Osteocyte (in vitro differentiated cells): ENCODE results near the gene SLIRP. TPM values are rescaled to one million over a fixed set of nuclear protein-coding genes. Genes with fewer than 3 reads are reported as not detected.
A peak's percentile ranks its signal among the peaks of the same experiment; 100 is the strongest.
"Not testable (repeated sequence)": the region's sequence is repeated elsewhere in the genome, so short reads cannot be mapped to it uniquely, and the experiment has no call there.

ENCODE experiments used
- DNase-seq: peaks from one replicate; pipeline ENCODE4 v3.0.0; 2021; ENCODE audit warnings: mixed read lengths; ENCODE audit not compliant: unreplicated experiment; ENCODE audit errors: extremely low spot score
- H3K27ac Mint-ChIP-seq: one replicate; pipeline ENCODE4 v1.8.0; 2021; ENCODE audit warnings: mild to moderate bottlenecking, mixed read lengths; ENCODE audit not compliant: unreplicated experiment
- H3K27me3 Mint-ChIP-seq: one replicate; pipeline ENCODE4 v1.8.0; 2021; ENCODE audit warnings: mixed read lengths; ENCODE audit not compliant: unreplicated experiment
- H3K36me3 Mint-ChIP-seq: one replicate; pipeline ENCODE4 v1.8.0; 2021; ENCODE audit warnings: mixed read lengths; ENCODE audit not compliant: unreplicated experiment
- H3K4me1 Mint-ChIP-seq: one replicate; pipeline ENCODE4 v1.8.0; 2021; ENCODE audit warnings: mixed read lengths; ENCODE audit not compliant: unreplicated experiment
- H3K4me3 Mint-ChIP-seq: one replicate; pipeline ENCODE4 v1.8.0; 2021; ENCODE audit warnings: mild to moderate bottlenecking, moderate library complexity, mixed read lengths; ENCODE audit not compliant: unreplicated experiment
- H3K9me3 Mint-ChIP-seq: one replicate; pipeline ENCODE4 v1.8.0; 2021; ENCODE audit warnings: mixed read lengths; ENCODE audit not compliant: unreplicated experiment
- long read RNA-seq: library from polyadenylated mRNA; unstranded; transcript quantifications from one replicate; pipeline ENCODE4 v2.0.0, GENCODE V29; 2021
- total RNA-seq: library from RNA; stranded (reverse); gene quantifications from 2 replicates; pipeline ENCODE4 v1.2.1, GENCODE V29; 2021
- TF ChIP-seq, protein P1 (sequence below): fragments of 200-600 bp; sonication (generic); IDR thresholded peaks from 2 replicates; pipeline ENCODE4 v1.5.0; 2021; ENCODE audit warnings: antibody characterized with exemption, mild to moderate bottlenecking, moderate library complexity

The SLIRP gene
- 76.2 and 90.4 TPM in 2 replicates for total RNA-seq
- long read RNA-seq, transcript SLIRP-209 (4 exons, 408 nt), result major isoform, 17 of 28 reads
- long read RNA-seq, partial matches to known transcripts, result 1 of 28 reads
- long read RNA-seq, other reads (novel, unspliced or antisense), result 3 of 28 reads

DNA sequence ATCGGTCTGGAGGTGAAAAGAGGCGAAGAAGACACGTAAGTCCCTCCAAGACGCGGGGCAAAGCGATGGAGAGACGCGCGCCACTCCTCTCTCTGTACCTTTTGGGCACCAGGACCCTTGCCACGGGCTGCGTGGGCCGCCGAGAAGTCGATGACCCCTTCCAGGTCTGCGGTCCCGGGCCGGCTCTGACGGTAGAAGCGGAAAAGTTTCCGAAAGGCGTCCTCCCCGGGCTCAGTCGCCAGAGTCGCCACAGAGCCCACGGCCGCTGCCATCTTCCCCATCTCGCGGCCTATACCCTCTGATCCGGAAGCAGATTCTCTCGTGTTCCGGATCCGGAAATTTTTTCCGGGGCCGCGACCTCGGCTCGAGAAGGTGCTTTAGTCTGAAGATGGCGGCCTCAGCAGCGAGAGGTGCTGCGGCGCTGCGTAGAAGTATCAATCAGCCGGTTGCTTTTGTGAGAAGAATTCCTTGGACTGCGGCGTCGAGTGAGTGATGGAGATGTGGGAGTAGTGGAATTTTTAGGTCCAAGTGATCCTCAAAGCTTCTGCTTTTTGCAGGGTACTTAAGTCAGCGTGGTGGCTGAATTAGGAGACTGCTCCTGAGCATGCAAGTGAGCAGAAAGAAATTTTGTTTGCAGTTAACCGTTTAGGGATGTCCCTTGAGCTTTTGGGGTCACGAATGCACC, at the start of gene SLIRP, which contains the start of gene ALKBH1:
Gene SLIRP (plus strand): TSS at position 380 of the 685 bp plus-strand sequence. CDS start 9 bp downstream, at position 389.
Gene ALKBH1 (minus strand): TSS at position 300 of the 685 bp plus-strand sequence. CDS start 19 bp downstream, at position 281.
- H3K27me3 Mint-ChIP-seq, result no peaks in the 10 kb centered on the region
- DNase-seq, result peak; percentile 93
- peak within 1 kb of the TSS; percentile 78 for H3K27ac Mint-ChIP-seq
- peaks cover 5% of the 10 kb centered on the region for H3K36me3 Mint-ChIP-seq
- H3K4me3 Mint-ChIP-seq, result peak within 1 kb of the TSS; percentile 94
- no peaks in the 10 kb centered on the region for H3K9me3 Mint-ChIP-seq
- H3K4me1 Mint-ChIP-seq, result peaks cover 31% of the 10 kb centered on the region
- TF ChIP-seq, protein P1, sequence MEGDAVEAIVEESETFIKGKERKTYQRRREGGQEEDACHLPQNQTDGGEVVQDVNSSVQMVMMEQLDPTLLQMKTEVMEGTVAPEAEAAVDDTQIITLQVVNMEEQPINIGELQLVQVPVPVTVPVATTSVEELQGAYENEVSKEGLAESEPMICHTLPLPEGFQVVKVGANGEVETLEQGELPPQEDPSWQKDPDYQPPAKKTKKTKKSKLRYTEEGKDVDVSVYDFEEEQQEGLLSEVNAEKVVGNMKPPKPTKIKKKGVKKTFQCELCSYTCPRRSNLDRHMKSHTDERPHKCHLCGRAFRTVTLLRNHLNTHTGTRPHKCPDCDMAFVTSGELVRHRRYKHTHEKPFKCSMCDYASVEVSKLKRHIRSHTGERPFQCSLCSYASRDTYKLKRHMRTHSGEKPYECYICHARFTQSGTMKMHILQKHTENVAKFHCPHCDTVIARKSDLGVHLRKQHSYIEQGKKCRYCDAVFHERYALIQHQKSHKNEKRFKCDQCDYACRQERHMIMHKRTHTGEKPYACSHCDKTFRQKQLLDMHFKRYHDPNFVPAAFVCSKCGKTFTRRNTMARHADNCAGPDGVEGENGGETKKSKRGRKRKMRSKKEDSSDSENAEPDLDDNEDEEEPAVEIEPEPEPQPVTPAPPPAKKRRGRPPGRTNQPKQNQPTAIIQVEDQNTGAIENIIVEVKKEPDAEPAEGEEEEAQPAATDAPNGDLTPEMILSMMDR, result no peak

DNA sequence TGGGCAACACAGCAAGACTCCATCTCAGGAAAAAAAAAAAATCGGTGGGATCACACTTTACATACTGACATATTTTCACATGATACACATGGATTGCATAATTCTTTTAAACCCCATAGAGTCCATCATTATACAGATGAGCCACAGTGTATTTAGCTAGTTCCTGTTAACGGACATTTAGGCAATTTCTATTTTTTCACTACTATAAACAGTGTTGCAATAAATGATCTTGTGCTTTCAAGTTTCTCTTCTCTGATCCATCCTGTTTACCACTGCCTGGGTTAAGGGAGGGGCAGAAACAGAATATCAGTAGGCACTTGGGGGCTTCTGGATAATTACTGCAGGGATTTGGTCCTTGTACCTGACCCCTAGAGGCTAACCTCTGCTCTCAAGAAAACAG, 48.1 kb upstream of the SLIRP start:
- TF ChIP-seq, protein P1, result no peak
- H3K4me1 Mint-ChIP-seq, result no peaks in the 10 kb centered on the region
- H3K4me3 Mint-ChIP-seq, result no peak overlapping the region
- H3K27me3 Mint-ChIP-seq, result peaks cover 4% of the 10 kb centered on the region
- H3K27ac Mint-ChIP-seq, result no peak overlapping the region
- DNase-seq, result no peak
- H3K9me3 Mint-ChIP-seq, result no peaks in the 10 kb centered on the region
- H3K36me3 Mint-ChIP-seq, result no peaks in the 10 kb centered on the region

DNA sequence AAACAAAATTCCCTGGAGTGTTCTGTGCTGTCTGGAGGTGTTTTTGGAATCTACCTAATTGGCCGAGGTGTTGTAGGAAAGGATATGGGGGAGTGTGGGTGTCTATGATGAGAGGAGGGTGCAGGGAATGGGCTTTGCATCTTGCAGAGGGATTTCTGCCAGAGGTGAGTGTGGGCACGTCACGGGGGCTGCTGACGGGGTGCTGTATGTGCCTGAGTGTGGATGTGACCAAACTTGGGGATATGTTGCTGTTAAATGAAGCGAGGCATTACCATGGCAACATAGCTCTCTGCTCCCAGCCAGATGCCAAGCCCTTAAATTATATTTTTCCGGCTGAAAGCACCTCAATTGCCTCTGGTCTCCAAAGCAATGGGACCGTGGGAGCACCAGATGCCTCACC, 47.1 kb upstream of the SLIRP start:
- DNase-seq, result no peak
- Mint-ChIP-seq H3K36me3 (no peaks in the 10 kb centered on the region), H3K9me3 (no peaks in the 10 kb centered on the region), H3K27me3 (peaks cover 4% of the 10 kb centered on the region), H3K4me3 (no peak overlapping the region), H3K4me1 (no peaks in the 10 kb centered on the region), H3K27ac (no peak overlapping the region)
- TF ChIP-seq, protein P1, result no peak

DNA sequence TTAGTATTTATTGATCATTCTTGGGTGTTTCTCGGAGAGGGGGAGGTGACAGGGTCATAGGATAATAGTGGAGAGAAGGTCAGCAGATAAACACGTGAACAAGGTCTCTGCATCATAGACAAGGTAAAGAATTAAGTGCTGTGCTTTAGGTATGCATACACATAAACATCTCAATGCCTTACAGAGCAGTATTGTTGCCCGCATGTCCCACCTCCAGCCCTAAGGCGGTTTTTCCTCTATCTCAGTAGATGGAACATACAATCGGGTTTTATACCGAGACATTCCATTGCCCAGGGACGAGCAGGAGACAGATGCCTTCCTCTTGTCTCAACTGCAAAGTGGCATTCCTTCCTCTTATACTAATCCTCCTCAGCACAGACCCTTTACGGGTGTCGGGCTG, 46.3 kb upstream of the SLIRP start:
- not testable (repeated sequence) for H3K4me1 Mint-ChIP-seq, H3K27me3 Mint-ChIP-seq, H3K36me3 Mint-ChIP-seq, H3K27ac Mint-ChIP-seq, H3K4me3 Mint-ChIP-seq, DNase-seq, H3K9me3 Mint-ChIP-seq

DNA sequence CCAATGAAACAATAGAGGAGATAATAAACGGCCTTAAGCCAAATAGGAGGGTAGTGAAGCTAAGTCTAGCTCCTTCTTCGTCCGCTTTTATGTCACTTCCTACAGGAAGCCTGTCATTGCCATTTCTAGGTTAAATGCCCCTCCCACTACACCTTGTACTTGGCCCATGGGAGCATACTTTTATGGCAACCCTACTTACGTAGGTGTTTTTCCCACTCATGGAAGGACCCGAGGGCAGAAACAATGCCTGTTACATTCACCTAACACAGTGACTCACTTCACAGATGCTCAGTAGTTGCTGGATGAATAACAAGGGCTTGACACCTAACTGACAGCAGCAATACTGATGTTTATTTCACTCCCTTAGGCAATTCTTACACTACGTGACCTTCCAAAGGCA, 44.6 kb upstream of the SLIRP start:
- no peak overlapping the region for H3K4me3 Mint-ChIP-seq
- TF ChIP-seq, protein P1, result no peak
- H3K36me3 Mint-ChIP-seq, result no peaks in the 10 kb centered on the region
- no peaks in the 10 kb centered on the region for H3K9me3 Mint-ChIP-seq
- no peaks in the 10 kb centered on the region for H3K4me1 Mint-ChIP-seq
- H3K27ac Mint-ChIP-seq, result no peak overlapping the region
- no peak for DNase-seq
- H3K27me3 Mint-ChIP-seq, result peaks cover 4% of the 10 kb centered on the region
